ENCODE measurements around the gene TRPC4.

GRCh38 chr13:37869506-37869755 is 141 bp downstream of the TRPC4 start:
- TF ChIP-seq POLR2AphosphoS5 (IDR thresholded peaks at IDR 0.05; ENCODE audit: borderline replicate concordance, low read depth, low read length): no peak
- no peak for TF ChIP-seq EZH2 (IDR thresholded peaks at IDR 0.05)
